B cell (primary cell): Measurements from ENCODE around the gene CD33. TPM values are rescaled to one million over a fixed set of nuclear protein-coding genes. Genes with fewer than 3 reads are reported as not detected.

ENCODE experiments used
- ATAC-seq: fragments of 200-7000 bp; cut with Tn5 transposase; one replicate; pipeline ENCODE4 v1.10.0; 2021; ENCODE audit warnings: low read depth, mild to moderate bottlenecking, moderate number of reproducible peaks, moderate library complexity
- CTCF ChIA-PET: fragments of 350-600 bp; sonication (Branson Sonifier 250); formaldehyde crosslinking; loops from one replicate; lab custom pipeline; 2021; ENCODE audit warnings: antibody characterized with exemption, inconsistent platforms; lab: Charles Lee
- POLR2A ChIA-PET: fragments of 350-600 bp; sonication (Branson Sonifier 250); formaldehyde crosslinking; loops from one replicate; lab custom pipeline; 2021; ENCODE audit warnings: antibody characterized with exemption; lab: Charles Lee
- DNase-seq: peaks from one replicate; pipeline ENCODE4 v3.0.0; 2013
- H2AFZ ChIP-seq: 2 replicates; pipeline ENCODE4 v1.6.1; 2012; ENCODE audit warnings: mild to moderate bottlenecking, low read depth, low read length; ENCODE audit not compliant: insufficient read depth, poor library complexity, severe bottlenecking
- H3K27ac ChIP-seq, 2 donors: 1 replicate in 1 of 2; 2 replicates in 1 of 2; pipeline ENCODE4 v1.5.1; 2012 to 2013; ENCODE audit warnings: low read length in 2 of 2, mild to moderate bottlenecking in 2 of 2, moderate library complexity in 1 of 2
- H3K27me3 ChIP-seq, 4 experiments: fragments of 200-600 bp in 1 of 4; sonication (generic) in 1 of 4; replicated peaks in 1 of 4; 1 replicate in 2 of 4; 2 replicates in 2 of 4; pipeline versions ENCODE4 v1.6.1 to v1.7.0; 2013 to 2016; ENCODE audit warnings: low read length in 3 of 4, mild to moderate bottlenecking in 2 of 4, mixed read lengths in 1 of 4, moderate library complexity in 1 of 4; ENCODE audit not compliant: insufficient read depth in 4 of 4, control insufficient read depth in 3 of 4; ENCODE audit errors: control extremely low read depth in 1 of 4
- H3K36me3 ChIP-seq, 2 experiments: replicated peaks in 1 of 2; 1 replicate in 1 of 2; 2 replicates in 1 of 2; pipeline versions ENCODE4 v1.6.1 to v1.7.1; 2013; ENCODE audit warnings: low read length in 1 of 2; ENCODE audit not compliant: insufficient read depth in 2 of 2, control insufficient read depth in 1 of 2; ENCODE audit errors: control extremely low read depth in 1 of 2, extremely low read depth in 1 of 2
- H3K4me1 ChIP-seq, 2 donors: fragments of 200-600 bp in 1 of 2; sonication (generic) in 1 of 2; 1 replicate in 1 of 2; 2 replicates in 1 of 2; pipeline versions ENCODE4 v1.5.1 to v1.6.1; 2013 to 2017; ENCODE audit warnings: low read length in 2 of 2; ENCODE audit not compliant: control insufficient read depth in 2 of 2, insufficient read depth in 2 of 2
- H3K4me2 ChIP-seq: replicated peaks from 2 replicates; pipeline ENCODE3; 2012; ENCODE audit warnings: mild to moderate bottlenecking, low read depth, low read length; ENCODE audit not compliant: poor library complexity, severe bottlenecking
- H3K4me3 ChIP-seq, 5 experiments: fragments of 200-600 bp in 1 of 5; sonication (generic) in 1 of 5; 1 replicate in 3 of 5; 2 replicates in 2 of 5; pipeline versions ENCODE4 v1.5.1 to v1.7.0; 2011 to 2016; ENCODE audit warnings: low read length in 4 of 5, mild to moderate bottlenecking in 4 of 5, low read depth in 2 of 5, control low read depth in 1 of 5, moderate library complexity in 1 of 5; ENCODE audit not compliant: insufficient read depth in 1 of 5; ENCODE audit errors: control extremely low read depth in 1 of 5, extremely low read depth in 1 of 5
- H3K79me2 ChIP-seq: fragments of 200-600 bp; sonication (generic); one replicate; pipeline ENCODE4 v1.6.0; 2016; ENCODE audit warnings: low read length; ENCODE audit not compliant: control insufficient read depth, insufficient read depth
- H3K9ac ChIP-seq: fragments of 200-600 bp; sonication (generic); 2 replicates; pipeline ENCODE4 v1.6.1; 2017; ENCODE audit warnings: mild to moderate bottlenecking, low read length, moderate library complexity
- H3K9me3 ChIP-seq, 3 donors: one replicate each; pipeline versions ENCODE4 v1.6.1 to v1.7.1; 2013; ENCODE audit warnings: low read length in 2 of 3; ENCODE audit not compliant: control insufficient read depth in 2 of 3, insufficient read depth in 1 of 3; ENCODE audit errors: control extremely low read depth in 1 of 3
- H4K20me1 ChIP-seq: 2 replicates; pipeline ENCODE4 v1.6.0; 2012; ENCODE audit warnings: mild to moderate bottlenecking, low read length; ENCODE audit not compliant: insufficient read depth, control insufficient read depth, poor library complexity, severe bottlenecking
- H3K27ac Mint-ChIP-seq: one replicate; pipeline ENCODE4 v1.8.0; 2021; ENCODE audit warnings: mixed read lengths
- H3K27me3 Mint-ChIP-seq: one replicate; pipeline ENCODE4 v1.8.0; 2021; ENCODE audit warnings: mixed read lengths
- H3K4me1 Mint-ChIP-seq: one replicate; pipeline ENCODE4 v1.8.0; 2021; ENCODE audit warnings: mixed read lengths
- H3K4me3 Mint-ChIP-seq: one replicate; pipeline ENCODE4 v1.8.0; 2021; ENCODE audit warnings: mixed read lengths
- H3K9me3 Mint-ChIP-seq: one replicate; pipeline ENCODE4 v1.8.0; 2022; ENCODE audit warnings: mixed read lengths; ENCODE audit not compliant: insufficient read depth
- CTCF ChIP-seq: fragments of 200-600 bp; IDR thresholded peaks from one replicate; pipeline ENCODE4 v1.8.0; 2022; ENCODE audit warnings: antibody characterized with exemption, mild to moderate bottlenecking
- EZH2 ChIP-seq: IDR thresholded peaks from 2 replicates; pipeline ENCODE4 v1.6.1; 2012; ENCODE audit warnings: borderline replicate concordance, low read depth, mild to moderate bottlenecking, moderate library complexity, low read length; ENCODE audit not compliant: insufficient read depth, poor library complexity, severe bottlenecking
- WGBS: methylation state at CpG from one replicate; pipeline ENCODE4 v1.1.5; 2013; ENCODE audit warnings: missing lambda C conversion rate; ENCODE audit not compliant: insufficient coverage; 5-methylcytosine and 5-hydroxymethylcytosine counted together
- intact Hi-C: fragments of 100-400 bp; cut with micrococcal nuclease; formaldehyde crosslinking; loops from one replicate; pipeline ENCODE4 v1.10.0; 2022
- polyA plus RNA-seq: library from polyadenylated mRNA; depleted of rRNA; stranded (reverse); fragments of >200 nt; gene quantifications from 2 replicates; pipeline ENCODE4 v1.2.3, GENCODE V29; 2012
- total RNA-seq, 2 donors: library from RNA; stranded (reverse); fragments of 120-200 nt in 1 of 2; gene quantifications; 1 replicate in 1 of 2; 2 replicates in 1 of 2; pipeline versions ENCODE4 v1.2.3 to v1.2.4, GENCODE V29; 2013 to 2022

CD33 gene
- total and polyA plus RNA-seq, 2 donors (not counting 1 experiment from before 2014, with no cell fraction given): 1.3 TPM; not detected in 1

- Histone ChIP-seq H3K9me3 (no peaks in the 10 kb centered on the region), H3K27me3 (peaks cover 0 to 3% (median 0%) of the 10 kb centered on the region in 4 experiments), H3K4me3 (no peak overlapping the region), H3K36me3 (no peaks in the 10 kb centered on the region), H3K4me2 (no peak overlapping the region), H2AFZ (no peak overlapping the region), H4K20me1 (no peaks in the 10 kb centered on the region), H3K4me1 (no peaks in the 10 kb centered on the region), H3K79me2 (no peaks in the 10 kb centered on the region), H3K27ac (no peak overlapping the region), H3K9ac (no peak overlapping the region)
- ATAC-seq (no peak), DNase-seq (no peak)
- Mint-ChIP-seq H3K27me3 (peaks cover 27% of the 10 kb centered on the region), H3K4me3 (no peak overlapping the region), H3K27ac (no peak overlapping the region), H3K9me3 (no peaks in the 10 kb centered on the region), H3K4me1 (no peaks in the 10 kb centered on the region)
- intact Hi-C loops: no loop called here
- TF ChIP-seq EZH2: no peak
- TF ChIP-seq CTCF: no peak
- WGBS: 77% methylated on average over 5 of the region's 5 CpGs
- ChIA-PET CTCF (no interaction called here), POLR2A (no interaction called here)
Measured at GRCh38 chr19:51185868-51186215, 39.0 kb upstream of the CD33 start.

GRCh38 chr19:51186323-51186722 is 38.6 kb upstream of the CD33 start:
- Histone ChIP-seq H4K20me1 (no peaks in the 10 kb centered on the region), H3K36me3 (no peaks in the 10 kb centered on the region), H2AFZ (no peak overlapping the region), H3K4me1 (no peaks in the 10 kb centered on the region), H3K79me2 (no peaks in the 10 kb centered on the region), H3K4me3 (no peak overlapping the region), H3K27ac (no peak overlapping the region), H3K4me2 (no peak overlapping the region), H3K9me3 (no peaks in the 10 kb centered on the region), H3K27me3 (peaks cover 0 to 3% (median 0%) of the 10 kb centered on the region in 4 experiments), H3K9ac (no peak overlapping the region)
- no peak for ATAC-seq
- DNase-seq: no peak
- intact Hi-C loops: no loop called here
- no peak overlapping the region for H3K4me3 Mint-ChIP-seq
- H3K9me3 Mint-ChIP-seq: no peaks in the 10 kb centered on the region
- H3K27me3 Mint-ChIP-seq: peaks cover 27% of the 10 kb centered on the region
- WGBS: 84% methylated on average over 8 of the region's 13 CpGs
- TF ChIP-seq CTCF (no peak), EZH2 (no peak)
- ChIA-PET POLR2A (no interaction called here), CTCF (no interaction called here)
- H3K27ac Mint-ChIP-seq: no peak overlapping the region
- H3K4me1 Mint-ChIP-seq: no peaks in the 10 kb centered on the region
